Epidermal melanocyte (primary cell): ENCODE measurements around the gene KCNK4.
"Not testable (repeated sequence)": the region's sequence is repeated elsewhere in the genome, so short reads cannot be mapped to it uniquely, and the experiment has no call there.

Source experiments
- DNase-seq: peaks from one replicate; pipeline ENCODE4 v3.0.0; 2011; ENCODE audit warnings: low spot score; ENCODE audit not compliant: insufficient read length

Gene KCNK4

GRCh38 chr11:64305691-64306562, 14.8 kb downstream of the KCNK4 start:
- DNase-seq: no peak

GRCh38 chr11:64306563-64306875, 15.4 kb downstream of the KCNK4 start:
- DNase-seq: no peak

- DNase-seq: no peak
Measured at GRCh38 chr11:64306876-64307622, 15.9 kb downstream of the KCNK4 start.

- not testable (repeated sequence) for DNase-seq
Measured at GRCh38 chr11:64307795-64308194, 16.7 kb downstream of the KCNK4 start.

GRCh38 chr11:64312947-64313346, 21.8 kb downstream of the KCNK4 start:
- DNase-seq: no peak

GRCh38 chr11:64313491-64314145, 22.5 kb downstream of the KCNK4 start:
- no peak for DNase-seq

- DNase-seq: no peak
Measured at GRCh38 chr11:64314146-64314804, 23.2 kb downstream of the KCNK4 start.

GRCh38 chr11:64314805-64315561, 23.9 kb downstream of the KCNK4 start:
- DNase-seq: no peak

- not testable (repeated sequence) for DNase-seq
Measured at GRCh38 chr11:64315667-64316526, 24.8 kb downstream of the KCNK4 start.

- no peak for DNase-seq
Measured at GRCh38 chr11:64316672-64317324, 25.7 kb downstream of the KCNK4 start.

- peak; percentile 98 for DNase-seq
Measured at GRCh38 chr11:64317325-64317960, 26.3 kb downstream of the KCNK4 start, which contains the start of gene TRMT112. TSS of gene TRMT112 (minus strand) at chr11:64317559. CDS start at chr11:64317526, 33 bp downstream.

- DNase-seq: peak; percentile 96
Measured at GRCh38 chr11:64317961-64318765, 27.1 kb downstream of the KCNK4 start, which contains the start of gene PRDX5. TSS of gene PRDX5 (plus strand) at chr11:64318121. CDS start at chr11:64318216, 95 bp downstream.

- no peak for DNase-seq
Measured at GRCh38 chr11:64318766-64319761, 28.0 kb downstream of the KCNK4 start.

- no peak for DNase-seq
Measured at GRCh38 chr11:64320556-64320955, 29.5 kb downstream of the KCNK4 start.

- DNase-seq: no peak
Measured at GRCh38 chr11:64321026-64321425, 29.9 kb downstream of the KCNK4 start.

GRCh38 chr11:64321533-64321932, 30.4 kb downstream of the KCNK4 start:
- DNase-seq: no peak

GRCh38 chr11:64322925-64323260, 31.8 kb downstream of the KCNK4 start:
- DNase-seq: no peak
